ENCODE measurements around the gene IFNL3. TPM values are rescaled to one million over a fixed set of nuclear protein-coding genes. Genes with fewer than 3 reads are reported as not detected.
A peak's percentile ranks its signal among the peaks of the same experiment; 100 is the strongest.
"Not testable (repeated sequence)": the region's sequence is repeated elsewhere in the genome, so short reads cannot be mapped to it uniquely, and the experiment has no call there.

The IFNL3 gene
- total and polyA plus RNA-seq, 5 donors, result not detected

DNA sequence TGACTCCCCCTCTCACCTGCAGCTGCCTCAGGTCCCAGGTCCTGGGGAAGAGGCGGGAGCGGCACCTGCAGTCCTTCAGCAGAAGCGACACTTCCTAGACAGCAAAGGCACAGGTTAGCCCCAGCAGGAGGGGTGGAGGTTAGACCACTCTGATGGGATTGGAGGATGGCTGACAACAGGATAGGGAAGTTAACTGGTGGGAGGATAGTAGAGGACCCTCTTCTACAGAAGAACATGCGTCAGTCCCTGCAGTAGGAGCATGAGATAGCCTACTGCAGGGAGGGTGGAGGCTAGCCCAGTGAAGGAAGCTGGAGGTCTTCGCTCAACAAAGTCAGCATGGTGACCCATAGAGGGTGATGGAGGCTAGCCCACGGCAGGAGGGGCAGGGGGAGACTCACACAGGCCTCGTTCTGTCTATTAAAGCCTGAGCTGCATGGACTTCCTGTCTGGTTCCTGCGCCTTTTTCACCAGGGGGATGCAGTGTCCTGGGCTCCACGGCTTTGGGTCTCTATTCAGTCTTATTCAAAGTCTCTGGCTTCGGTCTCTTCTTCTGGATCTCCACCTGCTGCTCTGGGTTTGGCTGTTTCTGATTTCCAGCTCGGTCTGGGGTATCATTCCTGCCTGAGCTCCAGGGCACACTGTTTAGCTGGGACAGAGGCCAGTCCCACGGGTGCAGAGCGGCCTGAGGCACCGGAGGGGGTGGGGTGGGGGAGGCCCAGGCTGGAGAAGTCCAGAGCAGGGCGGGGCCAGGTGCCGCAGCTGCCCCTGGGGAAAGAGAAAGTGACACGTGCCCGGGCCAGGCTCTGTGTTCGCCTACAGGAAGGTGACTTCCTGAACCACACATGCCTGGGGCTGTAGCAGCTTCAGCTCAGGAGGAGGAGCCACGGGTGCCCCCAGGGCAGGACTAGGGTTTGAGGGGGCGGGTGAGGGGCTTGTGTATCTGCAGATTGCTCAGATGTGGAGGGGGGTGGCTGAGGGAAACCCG, 7.3 kb downstream of the IFNL3 start:
- no peaks in the 10 kb centered on the region for H3K9me3 ChIP-seq (ENCODE audit: control insufficient read depth, low read length)
- intact Hi-C loops (cut with DNase I), result no loop called here
- DNase-seq, result peak in 1 of 3 donors; percentile 51
- H3K27me3 ChIP-seq (ENCODE audit: control insufficient read depth, insufficient read depth), result peaks cover 4% of the 10 kb centered on the region
- no peak overlapping the region for H3K27ac ChIP-seq (ENCODE audit: low read length)
- no peak overlapping the region for H3K4me3 ChIP-seq (ENCODE audit: low read length)
- ATAC-seq, result peak; percentile 43 to 55
- H3K4me1 ChIP-seq (ENCODE audit: control insufficient read depth, insufficient read depth, low read length), result no peaks in the 10 kb centered on the region
- 40% methylated on average over 22 of the region's 22 CpGs for WGBS

DNA sequence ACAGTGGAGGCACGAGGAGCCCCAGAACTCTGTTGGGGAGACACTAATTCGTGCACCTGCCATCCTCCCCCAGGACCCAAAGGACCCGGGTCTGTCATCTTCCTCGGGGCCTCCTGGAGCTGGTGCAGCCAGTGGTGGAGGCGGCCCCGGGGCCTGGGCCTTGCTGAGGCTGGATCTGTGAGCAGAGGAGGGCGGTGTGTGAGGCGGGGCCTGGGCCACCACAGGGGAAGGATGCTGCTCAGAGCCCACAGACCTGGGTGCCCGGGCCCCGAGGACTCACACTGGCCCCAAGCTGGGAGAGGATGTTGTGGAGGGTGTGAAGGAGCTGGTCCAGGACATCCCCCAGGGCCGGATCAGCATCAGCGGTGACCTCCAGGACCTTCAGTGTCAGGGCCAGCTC, 8.3 kb downstream of the IFNL3 start:
- ATAC-seq, result no peak
- H3K27me3 ChIP-seq (ENCODE audit: control insufficient read depth, insufficient read depth), result peaks cover 4% of the 10 kb centered on the region
- intact Hi-C loops (cut with DNase I), result no loop called here

DNA sequence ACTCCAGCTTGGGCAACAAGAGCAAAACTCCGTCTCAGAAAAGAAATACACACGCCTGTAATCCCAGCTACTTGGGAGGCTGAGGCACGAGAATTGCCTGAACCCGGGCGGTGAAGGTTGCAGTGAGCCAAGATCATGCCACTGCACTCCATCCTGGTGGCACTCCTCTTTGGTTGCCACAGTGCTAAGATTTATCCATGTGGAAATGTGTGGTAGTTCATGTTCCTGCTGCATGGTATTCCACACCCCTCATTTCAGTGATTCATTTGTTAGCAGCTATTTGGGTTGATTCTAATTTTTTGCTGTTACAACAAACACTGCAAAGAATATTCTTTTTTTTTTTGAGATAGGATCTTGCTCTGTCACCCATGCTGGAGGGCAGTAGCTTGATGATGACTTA, 12.1 kb downstream of the IFNL3 start:
- no peak overlapping the region for H3K27ac ChIP-seq (ENCODE audit: low read length)
- no peaks in the 10 kb centered on the region for H3K9me3 ChIP-seq (ENCODE audit: control insufficient read depth, low read length)
- 86% methylated on average over 5 of the region's 5 CpGs for WGBS
- no peaks in the 10 kb centered on the region for H3K27me3 ChIP-seq (ENCODE audit: control insufficient read depth, insufficient read depth)
- no peaks in the 10 kb centered on the region for H3K4me1 ChIP-seq (ENCODE audit: control insufficient read depth, insufficient read depth, low read length)
- no peak overlapping the region for H3K4me3 ChIP-seq (ENCODE audit: low read length)
- intact Hi-C loops (cut with DNase I), result no loop called here
- no peak for DNase-seq
- ATAC-seq, result no peak

More for the DNA sequence above, 8.3 kb downstream of the IFNL3 start:
- WGBS, result 69% methylated on average over 12 of the region's 12 CpGs
- H3K9me3 ChIP-seq (ENCODE audit: control insufficient read depth, low read length), result no peaks in the 10 kb centered on the region
- DNase-seq, result peak in 1 of 3 donors; percentile 64
- H3K4me3 ChIP-seq (ENCODE audit: low read length), result no peak overlapping the region
- no peak overlapping the region for H3K27ac ChIP-seq (ENCODE audit: low read length)
- no peaks in the 10 kb centered on the region for H3K4me1 ChIP-seq (ENCODE audit: control insufficient read depth, insufficient read depth, low read length)

DNA sequence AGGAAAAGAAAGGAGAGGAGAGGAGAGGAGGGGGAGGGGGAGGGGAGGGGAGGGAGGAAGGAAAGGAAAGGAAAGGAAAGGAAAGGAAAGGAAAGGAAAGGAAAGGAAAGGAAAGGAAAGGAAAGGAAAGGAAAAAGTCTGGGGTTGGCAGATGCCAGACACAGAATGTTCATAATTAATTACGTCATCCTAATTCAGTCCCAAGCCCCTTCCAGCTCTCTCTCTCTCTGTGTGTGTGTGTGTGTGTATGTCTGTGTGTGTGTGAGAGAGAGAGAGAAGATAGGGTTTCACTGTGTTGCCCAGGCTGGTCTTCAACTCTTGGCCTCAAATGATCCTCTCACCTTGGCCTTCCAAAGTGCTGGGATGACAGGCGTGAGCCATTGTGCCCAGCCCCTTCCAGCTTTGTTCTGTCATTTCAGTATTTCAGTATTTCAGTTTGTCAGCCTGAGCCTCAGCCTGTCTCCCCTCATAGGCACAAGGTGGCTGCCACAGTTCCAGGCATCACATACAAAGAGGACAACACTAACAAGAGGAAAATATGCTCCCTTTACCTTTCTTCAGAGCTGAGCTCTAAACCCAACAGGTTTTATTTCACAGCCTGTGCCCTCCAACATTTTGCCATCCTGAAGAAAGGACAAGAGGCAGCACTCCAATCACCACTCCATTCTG, 14.6 kb downstream of the IFNL3 start:
- Histone ChIP-seq H3K27ac (ENCODE audit: low read length) (no peak overlapping the region), H3K27me3 (ENCODE audit: control insufficient read depth, insufficient read depth) (no peaks in the 10 kb centered on the region), H3K4me3 (ENCODE audit: low read length) (no peak overlapping the region), H3K4me1 (ENCODE audit: control insufficient read depth, insufficient read depth, low read length) (no peaks in the 10 kb centered on the region), H3K9me3 (ENCODE audit: control insufficient read depth, low read length) (no peaks in the 10 kb centered on the region)
- ATAC-seq (no peak), DNase-seq (no peak)
- WGBS, result 79% methylated on average over 2 of the region's 2 CpGs
- intact Hi-C loops (cut with DNase I), result no loop called here

DNA sequence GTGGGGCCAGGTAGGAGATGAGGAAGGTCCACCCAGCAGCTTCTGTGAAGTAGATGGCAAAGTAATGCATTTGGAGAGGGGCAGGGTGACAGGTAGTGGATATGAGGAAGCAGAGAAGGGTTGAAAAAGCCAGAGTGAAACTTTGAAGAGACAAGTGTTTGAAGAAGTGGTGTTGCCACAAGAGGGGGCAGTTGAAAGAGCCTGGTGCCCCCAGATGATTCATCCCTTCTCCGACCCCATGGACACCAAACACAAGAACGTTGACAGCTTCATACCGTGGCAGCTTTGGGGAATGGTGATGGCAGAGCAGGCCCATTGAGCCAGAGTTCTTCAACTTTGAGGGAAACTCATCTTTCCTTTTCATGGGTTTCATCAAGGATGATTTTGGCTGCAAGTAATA, 19.9 kb downstream of the IFNL3 start:
- intact Hi-C loops (cut with DNase I), result no loop called here
- WGBS, result 25% methylated on average over 3 of the region's 3 CpGs

DNA sequence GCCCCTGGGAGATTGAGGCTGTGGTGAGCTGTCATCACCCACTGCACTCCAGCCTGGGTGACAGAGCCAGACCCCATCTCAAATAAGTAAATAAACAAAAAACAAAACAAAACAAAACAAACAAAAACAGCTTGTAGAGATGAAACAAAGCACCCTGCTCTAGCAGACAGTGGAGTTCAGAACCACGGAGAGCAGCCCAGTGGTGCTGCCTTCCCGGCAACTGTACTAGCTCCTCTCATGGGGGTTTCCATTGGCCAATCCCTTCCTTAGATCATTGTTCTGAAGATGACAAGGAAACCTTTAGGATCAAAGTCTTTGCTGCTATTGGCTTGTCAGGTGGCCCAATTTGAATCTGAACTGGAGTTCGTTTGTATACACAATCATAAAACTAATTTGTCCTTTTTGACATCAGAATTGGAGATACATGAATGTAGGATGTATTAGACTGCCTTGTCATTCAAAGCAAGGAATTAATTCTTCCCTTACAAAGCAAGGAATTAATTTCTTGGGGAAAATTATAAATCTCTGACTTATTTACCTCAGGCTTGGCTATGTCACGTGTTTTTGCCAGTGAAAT, 21.0 kb downstream of the IFNL3 start:
- H3K27me3 ChIP-seq (ENCODE audit: control insufficient read depth, insufficient read depth), result peaks cover 3% of the 10 kb centered on the region
- intact Hi-C loops (cut with DNase I), result no loop called here

More for the DNA sequence above, 19.9 kb downstream of the IFNL3 start:
- ATAC-seq (no peak), DNase-seq (no peak)
- Histone ChIP-seq H3K9me3 (ENCODE audit: control insufficient read depth, low read length) (no peaks in the 10 kb centered on the region), H3K4me1 (ENCODE audit: control insufficient read depth, insufficient read depth, low read length) (no peaks in the 10 kb centered on the region), H3K4me3 (ENCODE audit: low read length) (no peak overlapping the region), H3K27me3 (ENCODE audit: control insufficient read depth, insufficient read depth) (peaks cover 1% of the 10 kb centered on the region), H3K27ac (ENCODE audit: low read length) (no peak overlapping the region)

DNA sequence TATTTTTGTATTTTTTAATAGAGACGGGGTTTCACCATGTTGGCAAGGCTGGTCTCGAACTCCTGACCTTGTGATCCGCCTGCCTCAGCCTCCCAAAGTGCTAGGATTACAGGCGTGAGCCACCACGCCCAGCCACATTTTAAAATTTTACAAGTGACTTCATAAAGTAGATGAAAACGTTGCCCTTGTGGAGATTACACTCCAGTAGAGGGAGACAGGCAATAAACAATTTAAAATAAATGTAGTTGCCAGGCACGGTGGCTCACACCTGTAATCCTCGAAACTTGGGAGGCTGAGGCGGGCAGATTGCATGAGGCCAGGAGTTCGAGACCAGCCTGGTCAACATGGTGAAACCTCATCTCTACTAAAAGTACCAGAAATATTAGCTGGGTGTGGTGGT, 25.7 kb downstream of the IFNL3 start:
- intact Hi-C loops (cut with DNase I), result not testable (repeated sequence)

More for the DNA sequence above, 21.0 kb downstream of the IFNL3 start:
- Histone ChIP-seq H3K4me3 (ENCODE audit: low read length) (no peak overlapping the region), H3K9me3 (ENCODE audit: control insufficient read depth, low read length) (no peaks in the 10 kb centered on the region), H3K4me1 (ENCODE audit: control insufficient read depth, insufficient read depth, low read length) (no peaks in the 10 kb centered on the region), H3K27ac (ENCODE audit: low read length) (no peak overlapping the region)
- DNase-seq (no peak), ATAC-seq (no peak)
- WGBS, result 21% methylated on average over 4 of the region's 4 CpGs

DNA sequence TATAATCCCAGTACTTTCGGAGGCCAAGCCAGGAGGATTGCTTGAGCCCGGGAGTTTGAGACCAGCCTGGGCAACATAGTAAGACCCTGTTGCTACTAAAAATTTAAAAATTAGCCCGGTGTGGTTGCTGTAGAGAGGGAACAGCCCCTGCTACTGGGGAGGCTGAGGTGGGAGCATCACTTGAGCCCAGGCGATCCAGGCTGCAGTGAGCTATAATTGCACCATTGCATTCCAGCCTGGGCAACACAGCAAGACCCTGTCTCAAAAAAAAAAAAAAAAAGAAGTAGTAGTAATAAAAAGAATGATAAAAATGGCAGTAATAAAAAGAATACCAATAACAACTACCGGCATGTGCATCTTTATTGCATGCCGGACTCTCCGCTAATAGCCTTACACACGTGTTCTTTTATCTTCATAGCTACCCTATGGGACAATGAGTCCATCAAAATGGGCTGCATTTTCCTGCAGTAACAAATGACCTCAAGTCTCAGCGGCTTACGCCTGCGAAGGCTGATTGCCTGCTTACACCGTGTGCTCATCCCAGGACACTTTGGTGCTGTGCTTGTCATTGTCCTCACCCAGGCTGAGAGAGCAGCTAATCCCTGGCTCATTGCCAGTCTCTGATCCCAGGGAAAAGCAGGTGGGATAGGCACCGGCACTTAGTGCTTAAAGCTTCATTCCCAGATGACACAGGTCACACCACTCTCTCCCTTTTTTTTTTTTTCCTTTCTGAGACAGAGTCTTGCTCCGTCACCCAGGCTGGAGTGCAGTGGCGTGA, 26.4 kb downstream of the IFNL3 start:
- no peak for ATAC-seq
- intact Hi-C loops (cut with DNase I), result no loop called here
- no peak for DNase-seq
- Histone ChIP-seq H3K9me3 (ENCODE audit: control insufficient read depth, low read length) (no peaks in the 10 kb centered on the region), H3K27ac (ENCODE audit: low read length) (no peak overlapping the region), H3K4me1 (ENCODE audit: control insufficient read depth, insufficient read depth, low read length) (no peaks in the 10 kb centered on the region), H3K27me3 (ENCODE audit: control insufficient read depth, insufficient read depth) (peaks cover 3% of the 10 kb centered on the region), H3K4me3 (ENCODE audit: low read length) (no peak overlapping the region)
- 83% methylated on average over 15 of the region's 15 CpGs for WGBS

More for the DNA sequence above, 25.7 kb downstream of the IFNL3 start:
- not testable (repeated sequence) for H3K9me3 ChIP-seq (ENCODE audit: control insufficient read depth, low read length); ATAC-seq; H3K27ac ChIP-seq (ENCODE audit: low read length); H3K4me1 ChIP-seq (ENCODE audit: control insufficient read depth, insufficient read depth, low read length); H3K4me3 ChIP-seq (ENCODE audit: low read length); H3K27me3 ChIP-seq (ENCODE audit: control insufficient read depth, insufficient read depth); DNase-seq
- 71% methylated on average over 10 of the region's 10 CpGs for WGBS

DNA sequence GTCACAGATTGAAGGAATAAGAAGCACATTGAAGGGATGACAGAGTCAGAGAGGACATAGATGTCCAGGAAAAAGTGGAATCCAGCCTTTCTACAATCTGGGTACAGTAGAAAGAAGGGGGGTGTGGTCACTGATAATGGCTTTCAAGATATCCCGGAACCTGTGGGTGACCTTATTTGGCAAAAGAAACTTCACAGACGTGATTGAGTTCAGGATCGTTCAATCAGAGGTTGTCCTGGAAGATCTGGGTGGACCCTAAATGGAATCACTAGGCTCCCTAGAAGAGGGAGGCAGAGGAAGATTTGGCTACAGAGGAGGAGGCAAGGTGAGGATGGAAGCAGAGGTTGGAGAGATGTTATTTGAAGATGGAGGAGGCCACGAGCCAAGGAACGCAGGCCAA, 27.7 kb downstream of the IFNL3 start:
- H3K27me3 ChIP-seq (ENCODE audit: control insufficient read depth, insufficient read depth), result peaks cover 3% of the 10 kb centered on the region
- WGBS, result 79% methylated on average over 5 of the region's 5 CpGs

DNA sequence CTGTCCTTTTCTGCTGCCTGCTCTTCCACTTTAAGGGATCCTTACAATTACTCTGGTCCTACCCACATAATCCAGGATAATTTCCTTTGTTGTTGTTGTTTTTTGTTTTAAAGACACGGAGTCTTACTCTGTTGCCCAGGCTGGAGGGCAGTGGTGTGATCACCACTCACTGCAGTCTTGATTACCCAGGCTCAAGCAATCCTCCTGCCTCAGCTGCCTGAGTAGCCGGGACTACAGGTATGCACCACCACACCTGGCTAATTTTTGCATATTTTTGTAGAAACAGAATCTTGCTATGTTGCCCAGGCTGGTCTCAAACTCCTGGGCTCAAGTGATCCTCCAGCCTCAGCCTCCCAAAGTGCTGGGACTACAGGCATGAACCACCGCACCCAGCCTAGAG, 29.5 kb downstream of the IFNL3 start:
- H3K4me1 ChIP-seq (ENCODE audit: control insufficient read depth, insufficient read depth, low read length); intact Hi-C loops (cut with DNase I); H3K4me3 ChIP-seq (ENCODE audit: low read length); H3K9me3 ChIP-seq (ENCODE audit: control insufficient read depth, low read length); ATAC-seq; DNase-seq; H3K27ac ChIP-seq (ENCODE audit: low read length); H3K27me3 ChIP-seq (ENCODE audit: control insufficient read depth, insufficient read depth): not testable (repeated sequence)
- 89% methylated on average over 3 of the region's 3 CpGs for WGBS

More for the DNA sequence above, 27.7 kb downstream of the IFNL3 start:
- Histone ChIP-seq H3K4me3 (ENCODE audit: low read length) (no peak overlapping the region), H3K4me1 (ENCODE audit: control insufficient read depth, insufficient read depth, low read length) (no peaks in the 10 kb centered on the region), H3K27ac (ENCODE audit: low read length) (no peak overlapping the region), H3K9me3 (ENCODE audit: control insufficient read depth, low read length) (no peaks in the 10 kb centered on the region)
- no peak for DNase-seq
- intact Hi-C loops (cut with DNase I), result no loop called here
- no peak for ATAC-seq
